DMS 273 (cell line): ENCODE results near the gene KRTAP4-3.
"Not testable (repeated sequence)": the region's sequence is repeated elsewhere in the genome, so short reads cannot be mapped to it uniquely, and the experiment has no call there.

Experiments
- DNase-seq: peaks from one replicate; lab custom pipeline; 2025; ENCODE audit not compliant: unreplicated experiment; lab: John Stamatoyannopoulos, UW

Gene KRTAP4-3

DNA sequence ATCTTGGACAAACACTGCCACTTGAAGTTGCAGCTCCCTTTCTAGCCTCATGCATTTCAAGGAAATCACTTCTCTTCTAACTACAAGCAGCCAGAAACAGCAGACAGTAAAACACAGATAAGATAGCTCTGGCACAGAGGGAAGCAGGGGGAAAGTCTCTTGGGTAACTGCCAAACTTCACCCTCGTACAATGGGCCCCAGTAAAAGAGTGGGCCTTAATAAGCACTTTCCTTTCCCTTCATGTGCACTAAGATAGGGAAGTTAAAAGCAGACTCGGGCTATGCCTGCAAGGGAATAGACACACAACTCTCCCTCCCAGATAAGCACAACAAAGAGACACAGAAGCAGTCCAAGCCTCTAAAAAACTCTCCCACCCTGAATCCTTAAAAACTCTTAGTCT, 14.2 kb downstream of the KRTAP4-3 start:
- no peak for DNase-seq

DNA sequence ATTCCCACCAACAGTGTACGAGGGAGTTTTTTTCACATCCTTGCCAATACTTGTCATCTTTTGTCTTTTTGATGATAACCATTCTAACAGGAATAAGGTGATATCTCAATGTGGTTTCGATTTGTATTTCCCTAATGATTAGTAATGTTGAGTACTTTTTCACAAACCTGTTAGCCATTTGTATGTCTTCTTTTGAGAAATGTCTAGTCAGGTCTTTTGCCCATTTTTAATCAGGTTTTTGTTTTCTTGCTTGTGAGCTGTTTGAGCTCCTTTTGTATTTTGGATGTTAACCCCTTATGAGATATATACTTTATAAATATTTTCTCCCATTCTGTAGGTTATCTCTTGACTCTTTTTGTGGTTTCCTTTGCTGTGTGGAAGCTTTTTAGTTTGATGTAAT, 16.5 kb downstream of the KRTAP4-3 start:
- no peak for DNase-seq

- DNase-seq: no peak
Measured at GRCh38 chr17:41150026-41150425, 18.0 kb downstream of the KRTAP4-3 start.

- no peak for DNase-seq
Measured at GRCh38 chr17:41149652-41149985, 18.4 kb downstream of the KRTAP4-3 start, which contains the start of gene KRTAP4-5. TSS of gene KRTAP4-5 (minus strand) at chr17:41149825. CDS start at chr17:41149767, 58 bp downstream.

DNA sequence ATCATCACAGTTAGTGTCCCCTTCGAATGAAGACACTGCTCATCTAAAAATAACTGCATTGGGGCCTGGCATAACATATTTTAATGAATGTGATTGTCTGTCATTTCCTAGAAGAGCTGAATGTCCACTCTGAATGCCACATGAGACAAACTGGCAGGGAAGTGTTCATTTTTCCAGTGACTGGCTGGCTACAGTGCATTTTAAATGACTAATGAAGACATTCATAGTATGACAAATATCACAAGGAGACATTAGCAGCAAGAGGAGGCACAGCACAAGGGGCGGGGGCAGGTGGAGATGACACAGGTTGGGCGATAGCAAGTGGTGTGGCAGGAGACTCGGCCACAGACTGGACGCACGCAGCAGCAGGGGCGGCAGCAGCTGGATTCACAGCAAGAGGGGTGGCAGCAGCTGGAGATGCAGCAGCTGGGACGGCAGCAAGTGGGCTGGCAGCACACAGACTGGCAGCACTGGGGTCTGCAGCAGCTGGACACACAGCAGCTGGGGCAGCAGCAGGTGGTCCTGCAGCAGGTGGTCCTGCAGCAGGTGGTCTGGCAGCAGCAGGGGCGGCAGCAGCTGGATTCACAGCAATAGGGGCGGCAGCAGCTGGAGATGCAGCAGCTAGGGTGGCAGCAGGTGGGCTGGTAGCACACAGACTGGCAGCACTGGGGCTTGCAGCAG, 18.9 kb downstream of the KRTAP4-3 start:
- DNase-seq: not testable (repeated sequence)

DNA sequence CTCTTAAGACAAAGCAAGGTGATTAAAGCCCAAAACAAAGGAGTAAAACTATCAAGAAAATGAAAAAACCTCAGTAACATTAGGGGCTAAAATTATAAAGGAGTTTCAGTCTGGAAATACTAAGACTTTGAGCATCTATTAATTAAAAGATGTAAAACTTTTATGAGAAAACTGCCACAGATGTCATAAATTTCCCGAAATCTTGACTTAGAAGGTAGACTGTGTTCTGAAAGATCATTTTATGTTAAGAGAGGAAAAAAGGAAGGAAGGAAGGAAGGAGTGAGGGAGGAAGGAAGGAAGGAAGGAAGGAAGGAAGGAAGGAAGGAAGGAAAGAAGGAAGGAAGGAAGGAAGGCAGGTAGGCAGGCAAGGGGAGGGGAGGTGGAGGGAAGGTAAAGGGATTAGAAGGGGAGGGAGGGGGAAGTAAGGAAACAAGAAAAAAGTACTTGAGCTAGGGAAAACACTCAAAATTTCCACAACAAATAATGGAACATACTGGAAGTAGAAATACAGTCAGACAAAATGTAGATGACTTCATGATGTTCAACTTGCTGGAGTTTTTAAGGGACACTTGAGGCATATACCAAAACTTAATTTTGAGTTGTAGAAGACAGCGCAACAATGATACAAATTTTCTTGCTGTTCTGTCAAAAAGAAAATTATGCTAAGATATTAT, 20.4 kb downstream of the KRTAP4-3 start:
- DNase-seq: no peak

DNA sequence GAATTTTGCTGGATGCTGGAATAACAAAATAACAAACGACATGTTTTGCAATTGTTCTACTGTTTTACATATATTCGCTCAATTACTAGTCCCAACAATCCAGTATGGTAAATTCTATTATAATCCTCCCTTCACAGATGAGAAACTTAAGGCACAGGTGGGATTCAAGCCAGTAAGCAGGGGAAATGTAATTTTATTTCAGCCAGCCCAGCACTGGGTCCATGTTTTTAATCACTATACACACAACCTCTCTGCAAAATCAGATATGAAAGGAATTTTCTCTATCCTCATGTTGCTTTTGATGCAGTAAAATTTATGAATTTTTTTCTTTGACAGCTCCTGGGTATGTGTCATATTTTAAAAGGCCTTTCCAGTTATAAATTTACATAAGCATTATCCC, 22.8 kb downstream of the KRTAP4-3 start:
- DNase-seq: no peak

GRCh38 chr17:41144846-41145245, 23.2 kb downstream of the KRTAP4-3 start:
- no peak for DNase-seq

- no peak for DNase-seq
Measured at GRCh38 chr17:41141361-41141760, 26.7 kb downstream of the KRTAP4-3 start.

- DNase-seq: no peak
Measured at GRCh38 chr17:41140360-41141131, 27.5 kb downstream of the KRTAP4-3 start, which contains the start of gene KRTAP4-6. TSS of gene KRTAP4-6 (minus strand) at chr17:41140544. CDS start at chr17:41140487, 57 bp downstream.

DNA sequence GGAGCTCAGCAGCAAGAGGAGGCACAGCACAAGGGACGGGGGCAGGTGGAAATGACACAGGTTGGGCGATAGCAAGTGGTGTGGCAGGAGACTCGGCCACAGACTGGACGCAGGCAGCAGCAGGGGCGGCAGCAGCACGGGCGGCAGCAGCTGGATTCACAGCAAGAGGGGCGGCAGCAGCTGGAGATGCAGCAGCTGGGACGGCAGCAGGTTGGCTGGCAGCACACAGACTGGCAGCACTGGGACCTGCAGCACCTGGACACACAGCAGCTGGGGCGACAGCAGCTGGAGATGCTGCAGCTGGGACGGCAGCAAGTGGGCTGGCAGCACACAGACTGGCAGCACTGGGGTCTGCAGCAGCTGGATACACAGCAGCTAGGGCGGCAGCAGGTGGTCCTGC, 28.2 kb downstream of the KRTAP4-3 start:
- not testable (repeated sequence) for DNase-seq

GRCh38 chr17:41133880-41134735, 33.9 kb downstream of the KRTAP4-3 start:
- no peak for DNase-seq

DNA sequence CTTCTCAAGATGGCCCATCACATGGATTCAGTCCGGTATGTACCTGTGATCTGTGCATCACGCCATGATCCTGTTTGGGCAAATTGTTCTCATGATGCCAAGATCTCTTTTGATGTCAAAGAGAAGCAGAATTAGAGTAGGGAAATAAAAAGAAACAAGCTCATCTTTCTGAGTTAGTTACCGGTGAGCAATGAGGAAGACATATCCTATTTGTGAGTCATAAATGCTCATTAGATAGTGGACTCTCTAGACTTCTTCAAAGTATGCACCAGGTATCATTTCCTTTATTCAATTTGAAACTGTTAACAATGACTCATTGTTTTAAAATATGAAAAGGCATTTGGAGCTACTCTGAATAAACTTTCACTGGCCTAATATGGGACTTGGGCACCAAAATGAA, 36.0 kb downstream of the KRTAP4-3 start:
- no peak for DNase-seq

GRCh38 chr17:41127371-41127770, 40.6 kb downstream of the KRTAP4-3 start:
- no peak for DNase-seq

GRCh38 chr17:41126412-41126811, 41.6 kb downstream of the KRTAP4-3 start:
- DNase-seq: no peak

- DNase-seq: no peak
Measured at GRCh38 chr17:41125064-41125463, 43.0 kb downstream of the KRTAP4-3 start.

DNA sequence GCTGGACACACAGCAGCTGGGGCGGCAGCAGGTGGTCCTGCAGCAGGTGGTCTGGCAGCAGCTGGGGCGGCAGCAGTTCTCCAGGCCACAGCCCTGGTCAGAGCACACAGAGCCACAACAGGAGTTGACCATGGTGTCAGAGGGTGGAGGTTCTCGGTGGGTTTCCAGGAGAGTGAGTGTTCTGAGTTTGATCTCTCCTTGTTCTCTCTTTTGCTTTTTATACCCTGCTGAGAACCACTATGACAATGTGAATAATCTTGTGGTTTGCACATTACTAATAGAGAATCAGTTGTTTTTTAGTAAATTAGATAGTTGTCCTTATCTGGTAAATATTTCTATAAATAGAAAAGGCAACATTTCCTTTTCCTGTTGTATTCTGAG, 44.0 kb downstream of the KRTAP4-3 start, which contains the start of gene KRTAP4-12:
Gene KRTAP4-12 (minus strand): TSS at position 192 of the 381 bp plus-strand sequence. CDS start 60 bp downstream, at position 132.
- not testable (repeated sequence) for DNase-seq

- not testable (repeated sequence) for DNase-seq
Measured at GRCh38 chr17:41123292-41123990, 44.6 kb downstream of the KRTAP4-3 start.

DNA sequence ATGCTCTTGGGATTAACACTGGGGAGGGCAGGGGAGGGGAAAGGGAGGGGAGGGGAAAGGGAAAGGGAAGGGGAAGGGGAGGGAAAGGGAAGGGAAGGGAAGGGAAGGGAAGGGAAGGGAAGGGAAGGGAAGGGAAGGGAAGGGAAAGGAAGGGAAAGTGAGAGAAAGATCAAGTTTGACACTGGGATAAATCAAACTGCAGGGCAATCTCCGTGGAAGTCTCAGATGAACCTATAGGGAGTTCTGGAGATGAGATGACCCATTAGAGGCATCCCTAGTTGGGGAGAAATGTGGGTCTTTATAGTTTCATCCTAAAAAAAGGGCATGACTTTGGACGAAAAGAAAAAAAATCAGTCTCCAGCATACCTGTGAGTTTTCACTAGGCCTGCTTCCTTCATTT, 46.3 kb downstream of the KRTAP4-3 start:
- DNase-seq: no peak
